Stomach (tissue), 9 donors: ENCODE results near the gene SLC17A7. TPM values are rescaled to one million over a fixed set of nuclear protein-coding genes. Genes with fewer than 3 reads are reported as not detected.

Experiments used
- DNase-seq, 2 donors: peaks; one replicate each; pipeline versions ENCODE4 v3.0.0 to v3.0.0-alpha.2; 2013 to 2019
- H3K27ac ChIP-seq, 5 donors: fragments of 200-600 bp in 4 of 5; sonication (generic) in 4 of 5; one replicate each; pipeline ENCODE4 v1.5.1; 2013 to 2019; ENCODE audit warnings: mild to moderate bottlenecking in 1 of 5, moderate library complexity in 1 of 5
- H3K27me3 ChIP-seq, 3 donors: fragments of 200-600 bp; sonication (generic); one replicate each; pipeline ENCODE4 v1.5.1; 2017 to 2019; ENCODE audit warnings: mixed run types in 1 of 3
- H3K36me3 ChIP-seq, 4 donors: fragments of 200-600 bp; sonication (generic); 1 replicate in 3 of 4; 2 replicates in 1 of 4; pipeline ENCODE4 v1.5.1; 2016 to 2019
- H3K4me1 ChIP-seq, 4 donors: fragments of 200-600 bp; sonication (generic); one replicate each; pipeline ENCODE4 v1.5.1; 2016 to 2019
- H3K4me3 ChIP-seq, 4 donors: fragments of 200-600 bp; sonication (generic) in 3 of 4; one replicate each; pipeline ENCODE4 v1.5.1; 2016 to 2019; ENCODE audit warnings: mild to moderate bottlenecking in 1 of 4
- H3K9me3 ChIP-seq, 4 donors: fragments of 200-600 bp; sonication (generic); one replicate each; pipeline ENCODE4 v1.5.1; 2016 to 2019
- CTCF ChIP-seq, 7 experiments: fragments of 450-650 bp in 4 of 7; fragments of 200-600 bp in 3 of 7; sonication (generic) in 3 of 7; IDR thresholded peaks; one replicate each; pipeline ENCODE4 v1.5.1; 2016 to 2019; ENCODE audit warnings: antibody characterized with exemption in 7 of 7, control low read depth in 2 of 7, mild to moderate bottlenecking in 1 of 7
- EP300 ChIP-seq: sonication (generic); formaldehyde crosslinking; IDR thresholded peaks from one replicate; pipeline ENCODE4 v1.6.1; 2017; ENCODE audit warnings: antibody characterized with exemption
- POLR2A ChIP-seq, 4 donors: fragments of 450-650 bp; IDR thresholded peaks; one replicate each; pipeline ENCODE4 v1.6.1; 2016; ENCODE audit warnings: antibody characterized with exemption in 4 of 4, control low read depth in 2 of 4, mild to moderate bottlenecking in 1 of 4, moderate library complexity in 1 of 4
- POLR2AphosphoS5 ChIP-seq, 3 donors: sonication (generic); formaldehyde crosslinking; IDR thresholded peaks; one replicate each; pipeline ENCODE4 v1.6.1; 2016; ENCODE audit warnings: antibody characterized with exemption in 3 of 3
- WGBS, 5 donors: extraction: QIAGEN DNeasy Blood & Tissue Kit in 3 of 5; methylation state at CpG; one replicate each; pipeline versions ENCODE4 v1.1.5 to v1.1.7; 2013 to 2018; 5-methylcytosine and 5-hydroxymethylcytosine counted together
- intact Hi-C: fragments of 100-400 bp; cut with DNase I; formaldehyde crosslinking; loops from one replicate; pipeline ENCODE4 v1.15.1; 2023; ENCODE audit warnings: low total_unique reads
- polyA plus RNA-seq, 3 donors: library from polyadenylated mRNA; stranded (reverse); fragments of 200-250 nt; gene quantifications; one replicate each; pipeline ENCODE4 v1.2.3, GENCODE V29; 2013
- total RNA-seq, 5 donors: library from RNA; depleted of rRNA; stranded (reverse); fragments of >200 nt; gene quantifications; one replicate each; pipeline versions ENCODE4 v1.1.0 to v1.2.3, GENCODE V29; 2014 to 2016
- donor health status: healthy with polysubstance abuse.
- donor health status: Bipolar disorder and iron deficiency.
- donor health status: healthy.

Gene SLC17A7
- total and polyA plus RNA-seq, 8 donors = 0.25 to 2.0 (median 0.93) TPM; not detected in 2

GRCh38 chr19:49468199-49468598 is 26.9 kb upstream of the SLC17A7 start:
- Histone ChIP-seq H3K27me3 (no peaks in the 10 kb centered on the region), H3K27ac (peak overlapping the region; percentile 1 to 74 (median 69)), H3K4me3 (no peak overlapping the region), H3K4me1 (peaks cover 0 to 26% (median 15%) of the 10 kb centered on the region in 4 donors), H3K36me3 (peaks cover 10 to 64% (median 51%) of the 10 kb centered on the region in 4 donors), H3K9me3 (no peaks in the 10 kb centered on the region)
- peak in 1 of 2 donors; percentile 46 for DNase-seq
- intact Hi-C loops = no loop called here
- TF ChIP-seq POLR2AphosphoS5 (IDR thresholded peaks at IDR 0.05) = no peak
- TF ChIP-seq POLR2A (IDR thresholded peaks at IDR 0.05) = no peak
- no peak for TF ChIP-seq CTCF (IDR thresholded peaks at IDR 0.05)
- no peak for TF ChIP-seq EP300
- 76 to 87% (median 86%) methylated on average over 10 to 19 of the region's 19 CpGs for WGBS, 5 donors

GRCh38 chr19:49465371-49465770 is 24.0 kb upstream of the SLC17A7 start:
- TF ChIP-seq CTCF (IDR thresholded peaks at IDR 0.05) = no peak
- TF ChIP-seq POLR2A (IDR thresholded peaks at IDR 0.05) = no peak
- no peak for TF ChIP-seq EP300
- no peak for TF ChIP-seq POLR2AphosphoS5 (IDR thresholded peaks at IDR 0.05)
- Histone ChIP-seq H3K27me3 (no peaks in the 10 kb centered on the region), H3K27ac (no peak overlapping the region), H3K4me3 (no peak overlapping the region), H3K9me3 (no peaks in the 10 kb centered on the region), H3K4me1 (peaks cover 0 to 21% (median 10%) of the 10 kb centered on the region in 4 donors), H3K36me3 (peaks cover 10 to 80% (median 69%) of the 10 kb centered on the region in 4 donors)
- WGBS, 5 donors = 88 to 100% (median 92%) methylated on average over 2 to 3 of the region's 3 CpGs
- DNase-seq = no peak
- intact Hi-C loops = no loop called here

GRCh38 chr19:49463960-49464740 is 22.8 kb upstream of the SLC17A7 start:
- Histone ChIP-seq H3K27me3 (no peaks in the 10 kb centered on the region), H3K36me3 (peaks cover 16 to 81% (median 74%) of the 10 kb centered on the region in 4 donors), H3K27ac (no peak overlapping the region), H3K4me3 (no peak overlapping the region), H3K4me1 (peaks cover 0 to 12% (median 9%) of the 10 kb centered on the region in 4 donors), H3K9me3 (no peaks in the 10 kb centered on the region)
- intact Hi-C loops = no loop called here
- 88 to 94% (median 92%) methylated on average over 37 to 39 of the region's 39 CpGs for WGBS, 5 donors
- no peak for DNase-seq
- TF ChIP-seq CTCF (IDR thresholded peaks at IDR 0.05) (no peak), POLR2A (IDR thresholded peaks at IDR 0.05) (no peak), POLR2AphosphoS5 (IDR thresholded peaks at IDR 0.05) (no peak), EP300 (no peak)

- intact Hi-C loops = no loop called here
- DNase-seq = no peak
- peaks cover 0 to 15% (median 4%) of the 10 kb centered on the region in 4 donors for H3K4me1 ChIP-seq
- no peak overlapping the region for H3K4me3 ChIP-seq
- TF ChIP-seq POLR2AphosphoS5 (IDR thresholded peaks at IDR 0.05) (no peak), POLR2A (IDR thresholded peaks at IDR 0.05) (no peak), CTCF (IDR thresholded peaks at IDR 0.05) (no peak), EP300 (no peak)
- peaks cover 16 to 82% (median 68%) of the 10 kb centered on the region in 4 donors for H3K36me3 ChIP-seq
- H3K27me3 ChIP-seq = no peaks in the 10 kb centered on the region
- no peaks in the 10 kb centered on the region for H3K9me3 ChIP-seq
- WGBS, 5 donors = 83 to 89% (median 87%) methylated on average over 12 of the region's 12 CpGs
- H3K27ac ChIP-seq = no peak overlapping the region
Observed at GRCh38 chr19:49462492-49462891, 21.2 kb upstream of the SLC17A7 start.
